ENCODE measurements around the gene TP53INP2.

DNA sequence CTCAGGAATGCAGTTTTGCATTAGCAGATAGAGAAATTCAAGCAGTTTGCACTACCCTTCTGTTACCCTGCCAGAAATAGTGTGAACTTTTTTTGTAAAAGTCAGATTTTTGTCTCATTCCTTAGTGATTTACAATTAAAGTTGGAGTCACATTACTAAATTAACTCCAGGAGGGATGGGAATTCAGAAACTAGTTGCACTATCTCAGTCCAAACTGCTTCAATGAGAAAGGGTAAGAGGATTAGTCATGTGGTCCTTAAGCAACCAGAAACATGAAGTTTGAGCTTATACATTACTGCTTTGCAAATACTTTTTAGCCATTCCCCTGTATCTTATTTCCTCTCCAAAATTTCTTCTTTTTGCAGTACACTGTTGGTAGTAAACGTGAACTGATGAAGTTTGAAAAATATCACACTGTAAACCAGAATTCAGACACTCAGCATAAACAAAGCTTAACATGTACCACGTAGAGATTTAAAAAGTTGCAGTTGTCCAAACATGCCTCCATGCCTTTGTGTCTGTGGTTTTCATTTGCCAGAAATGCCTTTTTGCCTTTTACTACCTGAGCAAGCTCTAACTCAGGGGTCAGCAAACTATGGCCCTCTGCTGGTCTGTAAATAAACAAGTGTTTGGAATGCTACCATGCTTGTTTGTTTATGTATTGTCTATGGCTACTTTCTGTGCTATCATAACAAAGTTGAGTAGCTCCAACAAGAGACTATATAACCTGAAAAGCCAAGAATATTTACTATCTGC, 49.7 kb downstream of the TP53INP2 start:
- TF ChIP-seq POLR2A (IDR thresholded peaks at IDR 0.05): no peak
- TF ChIP-seq, protein P1, sequence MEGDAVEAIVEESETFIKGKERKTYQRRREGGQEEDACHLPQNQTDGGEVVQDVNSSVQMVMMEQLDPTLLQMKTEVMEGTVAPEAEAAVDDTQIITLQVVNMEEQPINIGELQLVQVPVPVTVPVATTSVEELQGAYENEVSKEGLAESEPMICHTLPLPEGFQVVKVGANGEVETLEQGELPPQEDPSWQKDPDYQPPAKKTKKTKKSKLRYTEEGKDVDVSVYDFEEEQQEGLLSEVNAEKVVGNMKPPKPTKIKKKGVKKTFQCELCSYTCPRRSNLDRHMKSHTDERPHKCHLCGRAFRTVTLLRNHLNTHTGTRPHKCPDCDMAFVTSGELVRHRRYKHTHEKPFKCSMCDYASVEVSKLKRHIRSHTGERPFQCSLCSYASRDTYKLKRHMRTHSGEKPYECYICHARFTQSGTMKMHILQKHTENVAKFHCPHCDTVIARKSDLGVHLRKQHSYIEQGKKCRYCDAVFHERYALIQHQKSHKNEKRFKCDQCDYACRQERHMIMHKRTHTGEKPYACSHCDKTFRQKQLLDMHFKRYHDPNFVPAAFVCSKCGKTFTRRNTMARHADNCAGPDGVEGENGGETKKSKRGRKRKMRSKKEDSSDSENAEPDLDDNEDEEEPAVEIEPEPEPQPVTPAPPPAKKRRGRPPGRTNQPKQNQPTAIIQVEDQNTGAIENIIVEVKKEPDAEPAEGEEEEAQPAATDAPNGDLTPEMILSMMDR (IDR thresholded peaks at IDR 0.05): no peak

Data from uterus (tissue), 2 donors.